ENCODE data around the gene TAS2R10. TPM values are rescaled to one million over a fixed set of nuclear protein-coding genes. Genes with fewer than 3 reads are reported as not detected.

TAS2R10 gene
- total RNA-seq, 6 experiments from 2014 or later, result 0.16 to 0.18 TPM; not detected in 4

DNA sequence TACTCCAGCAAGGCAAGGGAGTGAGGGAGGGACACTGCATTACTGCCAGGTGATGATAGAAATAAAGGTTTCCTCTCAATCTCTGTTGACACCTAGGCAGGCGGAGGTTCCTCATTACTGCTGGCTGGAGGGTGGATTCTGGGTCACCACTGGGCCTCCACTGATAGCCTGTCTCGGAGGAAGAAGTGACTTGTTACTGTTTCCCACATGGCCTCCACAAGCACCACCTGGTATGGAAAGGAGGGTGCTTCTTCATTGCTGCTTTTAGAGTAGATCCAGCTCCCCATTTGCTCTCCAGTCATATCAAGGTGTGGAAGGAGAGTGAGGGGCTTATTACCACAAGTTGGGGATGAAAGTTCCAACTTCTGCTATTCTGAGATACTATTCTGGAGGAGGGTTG is 16.7 kb upstream of the TAS2R10 start:
- H3K27ac Mint-ChIP-seq, result no peak overlapping the region
- H3K36me3 Mint-ChIP-seq (ENCODE audit: low read depth), result peaks cover 9% of the 10 kb centered on the region; the same call in 1 of the 2 replicates
- H3K27me3 Mint-ChIP-seq (ENCODE audit: insufficient read depth), result no peaks in the 10 kb centered on the region
- DNase-seq, result no peak
- H3K9me3 Mint-ChIP-seq, result no peaks in the 10 kb centered on the region
- no peak overlapping the region for H3K4me3 Mint-ChIP-seq
- TF ChIP-seq, protein P1, sequence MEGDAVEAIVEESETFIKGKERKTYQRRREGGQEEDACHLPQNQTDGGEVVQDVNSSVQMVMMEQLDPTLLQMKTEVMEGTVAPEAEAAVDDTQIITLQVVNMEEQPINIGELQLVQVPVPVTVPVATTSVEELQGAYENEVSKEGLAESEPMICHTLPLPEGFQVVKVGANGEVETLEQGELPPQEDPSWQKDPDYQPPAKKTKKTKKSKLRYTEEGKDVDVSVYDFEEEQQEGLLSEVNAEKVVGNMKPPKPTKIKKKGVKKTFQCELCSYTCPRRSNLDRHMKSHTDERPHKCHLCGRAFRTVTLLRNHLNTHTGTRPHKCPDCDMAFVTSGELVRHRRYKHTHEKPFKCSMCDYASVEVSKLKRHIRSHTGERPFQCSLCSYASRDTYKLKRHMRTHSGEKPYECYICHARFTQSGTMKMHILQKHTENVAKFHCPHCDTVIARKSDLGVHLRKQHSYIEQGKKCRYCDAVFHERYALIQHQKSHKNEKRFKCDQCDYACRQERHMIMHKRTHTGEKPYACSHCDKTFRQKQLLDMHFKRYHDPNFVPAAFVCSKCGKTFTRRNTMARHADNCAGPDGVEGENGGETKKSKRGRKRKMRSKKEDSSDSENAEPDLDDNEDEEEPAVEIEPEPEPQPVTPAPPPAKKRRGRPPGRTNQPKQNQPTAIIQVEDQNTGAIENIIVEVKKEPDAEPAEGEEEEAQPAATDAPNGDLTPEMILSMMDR (IDR thresholded peaks at IDR 0.05), result no peak
- H3K4me1 Mint-ChIP-seq (ENCODE audit: low read depth), result no peaks in the 10 kb centered on the region

DNA sequence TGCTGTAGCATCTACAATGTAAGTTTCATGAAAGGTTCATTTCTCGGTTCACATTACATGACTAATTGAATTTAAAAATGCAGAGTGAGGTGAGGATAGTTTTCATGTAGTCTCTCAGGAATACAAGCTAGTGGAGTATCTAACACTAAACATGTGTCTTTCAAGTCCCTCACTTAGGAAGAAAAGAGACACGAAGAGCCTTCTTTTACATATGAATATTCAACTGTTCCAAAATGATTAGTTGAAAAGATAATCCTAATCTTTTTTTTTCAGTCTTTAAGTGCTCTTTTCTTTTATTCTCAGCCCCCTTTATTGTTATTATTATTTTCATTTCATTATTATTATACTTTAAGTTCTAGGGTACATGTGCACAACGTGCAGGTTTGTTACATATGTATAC is 12.3 kb upstream of the TAS2R10 start:
- H3K27me3 Mint-ChIP-seq (ENCODE audit: insufficient read depth), result no peaks in the 10 kb centered on the region; the same call in 1 of the 2 replicates
- TF ChIP-seq, protein P1 (IDR thresholded peaks at IDR 0.05), result no peak
- DNase-seq, result no peak
- no peak overlapping the region for H3K4me3 Mint-ChIP-seq
- H3K9me3 Mint-ChIP-seq, result no peaks in the 10 kb centered on the region
- no peaks in the 10 kb centered on the region for H3K4me1 Mint-ChIP-seq (ENCODE audit: low read depth)
- H3K27ac Mint-ChIP-seq, result no peak overlapping the region
- no peaks in the 10 kb centered on the region for H3K36me3 Mint-ChIP-seq (ENCODE audit: low read depth)

DNA sequence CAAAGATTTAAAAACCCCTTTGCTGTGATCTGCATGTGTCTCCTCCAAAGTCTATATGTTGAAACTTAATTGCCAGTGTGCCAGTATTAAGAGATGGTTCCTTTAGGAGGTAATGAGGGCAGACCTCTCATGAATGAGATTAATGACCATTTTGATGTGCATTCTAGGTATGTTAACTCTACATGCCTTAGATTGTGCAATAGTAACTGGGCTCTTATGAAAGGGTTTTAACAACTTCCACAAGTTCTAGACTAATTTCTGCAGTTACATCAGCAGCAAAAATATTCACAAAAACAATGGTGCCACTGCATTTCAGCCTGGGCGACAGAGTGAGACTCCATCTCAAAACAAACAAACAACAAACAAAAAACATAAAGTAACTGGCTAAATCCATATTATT is 3.8 kb upstream of the TAS2R10 start:
- Mint-ChIP-seq H3K9me3 (no peaks in the 10 kb centered on the region), H3K4me3 (no peak overlapping the region), H3K36me3 (ENCODE audit: low read depth) (no peaks in the 10 kb centered on the region), H3K27ac (no peak overlapping the region), H3K4me1 (ENCODE audit: low read depth) (peaks cover 9% of the 10 kb centered on the region; the same call in 1 of the 2 replicates), H3K27me3 (ENCODE audit: insufficient read depth) (no peaks in the 10 kb centered on the region; the same call in none of the 2 replicates)
- DNase-seq, result no peak
- TF ChIP-seq, protein P1 (IDR thresholded peaks at IDR 0.05), result no peak

DNA sequence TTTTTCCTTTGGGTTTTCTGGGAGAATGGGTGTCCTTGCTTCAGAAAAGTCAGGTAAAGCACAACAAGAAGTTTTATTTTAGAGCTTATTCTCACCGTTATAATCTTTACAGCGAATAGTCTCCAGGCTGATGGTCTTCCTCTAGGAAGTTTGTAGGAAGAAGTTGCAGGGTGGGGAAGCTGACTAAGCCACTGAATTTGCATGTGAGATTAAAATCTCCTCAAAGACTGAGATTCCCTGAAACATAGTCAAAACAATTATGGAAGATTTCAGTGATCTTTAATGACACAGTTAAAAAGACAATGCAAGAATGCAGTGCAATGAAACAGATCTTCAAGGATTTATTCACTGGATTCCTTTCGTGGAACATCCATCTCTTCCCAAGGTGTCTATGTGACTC is 1.2 kb downstream of the TAS2R10 start:
- Mint-ChIP-seq H3K4me1 (ENCODE audit: low read depth) (peaks cover 10% of the 10 kb centered on the region; the same call in 1 of the 2 replicates), H3K9me3 (no peaks in the 10 kb centered on the region), H3K27me3 (ENCODE audit: insufficient read depth) (no peaks in the 10 kb centered on the region), H3K36me3 (ENCODE audit: low read depth) (no peaks in the 10 kb centered on the region), H3K27ac (no peak overlapping the region), H3K4me3 (no peak overlapping the region)
- no peak for DNase-seq
- TF ChIP-seq, protein P1 (IDR thresholded peaks at IDR 0.05), result no peak

DNA sequence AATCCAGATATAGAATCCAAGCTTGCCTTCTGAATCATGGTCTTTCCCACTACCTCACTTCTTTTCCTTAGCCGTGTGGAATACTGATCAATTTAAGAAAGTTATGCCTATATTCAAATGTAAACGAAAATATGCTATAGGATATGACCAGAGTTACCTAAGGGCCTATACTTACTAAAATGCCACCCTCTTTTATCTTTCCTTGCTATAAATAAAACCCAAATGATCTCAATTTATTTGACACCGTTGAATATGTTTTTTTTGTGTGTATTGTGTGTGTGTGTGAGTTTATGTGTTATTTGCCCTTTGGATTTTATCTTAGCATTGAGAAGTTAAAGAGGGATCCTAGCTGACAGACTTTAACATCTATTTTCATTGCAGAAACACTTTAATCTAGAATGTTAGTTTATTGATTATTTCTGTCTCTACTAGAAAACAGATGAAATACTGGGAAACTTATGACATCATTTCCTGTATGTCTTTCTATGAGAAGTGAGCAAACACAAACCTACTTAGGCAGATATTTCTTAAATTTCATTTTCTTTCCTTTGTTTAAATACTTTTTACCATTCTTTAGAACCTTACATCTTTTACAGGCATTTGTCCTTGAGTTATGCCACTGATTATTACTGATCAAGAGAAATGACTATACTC is 14.1 kb downstream of the TAS2R10 start:
- H3K4me1 Mint-ChIP-seq (ENCODE audit: low read depth), result no peaks in the 10 kb centered on the region
- no peaks in the 10 kb centered on the region for H3K36me3 Mint-ChIP-seq (ENCODE audit: low read depth)
- H3K27me3 Mint-ChIP-seq (ENCODE audit: insufficient read depth), result peaks cover 1% of the 10 kb centered on the region; the same call in 1 of the 2 replicates
- TF ChIP-seq, protein P1 (IDR thresholded peaks at IDR 0.05), result no peak
- no peak for DNase-seq
- H3K9me3 Mint-ChIP-seq, result no peaks in the 10 kb centered on the region
- no peak overlapping the region for H3K27ac Mint-ChIP-seq
- H3K4me3 Mint-ChIP-seq, result no peak overlapping the region
